IMR-90 (cell line): ENCODE results near the gene RUNX2. TPM values are rescaled to one million over a fixed set of nuclear protein-coding genes. Genes with fewer than 3 reads are reported as not detected.

ENCODE experiments used
- ATAC-seq: fragments of 200-7000 bp; cut with Tn5 transposase; 2 replicates; pipeline ENCODE4 v1.9.1; 2020; ENCODE audit warnings: low read depth, mild to moderate bottlenecking, moderate library complexity
- BruUV-seq: library from RNA; stranded (reverse); fragments of 400-500 nt; replicated peaks from 2 replicates; lab custom pipeline; 2021; lab: Mats Ljungman, UMichigan
- CTCF ChIA-PET: fragments of 300-600 bp; formaldehyde crosslinking; extraction: SDS; loops from one replicate; lab custom pipeline; 2021; ENCODE audit warnings: antibody characterized with exemption; lab: Yijun Ruan, JAX
- POLR2A ChIA-PET: fragments of 300-600 bp; sonication (Branson Sonifier 250); formaldehyde crosslinking; loops from one replicate; lab custom pipeline; 2022; ENCODE audit warnings: antibody characterized with exemption; ENCODE audit not compliant: unreplicated experiment; lab: Charles Lee
- DNase-seq: peaks from one replicate; pipeline ENCODE4 v3.0.0; 2013
- H2AFZ ChIP-seq: replicated peaks from 2 replicates; pipeline ENCODE3; 2013; ENCODE audit warnings: low read length, mild to moderate bottlenecking; ENCODE audit not compliant: poor library complexity
- H2AK5ac ChIP-seq: 2 replicates; pipeline ENCODE4 v1.6.1; 2013; ENCODE audit warnings: low read depth, low read length, inconsistent platforms
- H2AK9ac ChIP-seq: replicated peaks from 2 replicates; pipeline ENCODE3; 2013; ENCODE audit warnings: mild to moderate bottlenecking, low read depth, low read length, moderate library complexity; ENCODE audit not compliant: poor library complexity
- H2BK120ac ChIP-seq: 2 replicates; pipeline ENCODE4 v1.6.1; 2013; ENCODE audit warnings: low read depth, low read length, inconsistent platforms
- H2BK15ac ChIP-seq: 3 replicates; pipeline ENCODE4 v1.6.1; 2013; ENCODE audit warnings: low read depth, low read length, inconsistent platforms
- H2BK20ac ChIP-seq: 2 replicates; pipeline ENCODE4 v1.6.1; 2013; ENCODE audit warnings: low read depth, mild to moderate bottlenecking, inconsistent platforms, low read length, moderate library complexity
- H2BK5ac ChIP-seq: 2 replicates; pipeline ENCODE4 v1.6.1; 2013; ENCODE audit warnings: mild to moderate bottlenecking, low read depth, low read length, inconsistent platforms; ENCODE audit not compliant: poor library complexity, severe bottlenecking
- H3K14ac ChIP-seq: replicated peaks from 2 replicates; pipeline ENCODE4 v1.6.1; 2013; ENCODE audit warnings: low read depth, low read length, inconsistent platforms
- H3K18ac ChIP-seq: 2 replicates; pipeline ENCODE4 v1.6.1; 2013; ENCODE audit warnings: low read depth, low read length, control low read depth
- H3K23ac ChIP-seq: 2 replicates; pipeline ENCODE4 v1.6.1; 2013; ENCODE audit warnings: low read depth, low read length, inconsistent platforms
- H3K27ac ChIP-seq: 2 replicates; pipeline ENCODE4 v1.5.1; 2013; ENCODE audit warnings: mild to moderate bottlenecking, control low read depth, low read length; ENCODE audit not compliant: insufficient read depth
- H3K27me3 ChIP-seq: 2 replicates; pipeline ENCODE4 v1.6.1; 2013; ENCODE audit warnings: low read length; ENCODE audit not compliant: control insufficient read depth, insufficient read depth
- H3K36me3 ChIP-seq: 2 replicates; pipeline ENCODE4 v1.6.1; 2013; ENCODE audit warnings: low read length, mixed read lengths; ENCODE audit not compliant: control insufficient read depth, insufficient read depth
- H3K4ac ChIP-seq: 2 replicates; pipeline ENCODE4 v1.6.1; 2013; ENCODE audit warnings: low read depth, low read length, inconsistent platforms
- H3K4me1 ChIP-seq: 2 replicates; pipeline ENCODE4 v1.6.1; 2013; ENCODE audit warnings: low read length, mixed read lengths; ENCODE audit not compliant: control insufficient read depth, insufficient read depth
- H3K4me2 ChIP-seq: 2 replicates; pipeline ENCODE4 v1.6.1; 2013; ENCODE audit warnings: low read depth, mild to moderate bottlenecking, control low read depth, low read length, moderate library complexity
- H3K4me3 ChIP-seq: 2 replicates; pipeline ENCODE4 v1.5.1; 2013; ENCODE audit warnings: low read depth, mild to moderate bottlenecking, control low read depth, low read length, moderate library complexity; ENCODE audit not compliant: insufficient read depth
- H3K56ac ChIP-seq: 2 replicates; pipeline ENCODE4 v1.6.1; 2013; ENCODE audit warnings: low read length, inconsistent platforms; ENCODE audit not compliant: insufficient read depth; ENCODE audit errors: extremely low read depth
- H3K79me1 ChIP-seq, 2 experiments: 2 replicates each; pipeline ENCODE4 v1.6.1; 2013; ENCODE audit warnings: low read length in 2 of 2, inconsistent platforms in 1 of 2, low read depth in 1 of 2
- H3K9ac ChIP-seq: 2 replicates; pipeline ENCODE4 v1.6.1; 2013; ENCODE audit warnings: low read depth, low read length, control low read depth
- H3K9me1 ChIP-seq: 2 replicates; pipeline ENCODE4 v1.6.1; 2013; ENCODE audit warnings: low read length, inconsistent platforms; ENCODE audit not compliant: insufficient read depth
- H3K9me3 ChIP-seq: 2 replicates; pipeline ENCODE4 v1.6.1; 2013; ENCODE audit warnings: low read length; ENCODE audit not compliant: control insufficient read depth, insufficient read depth
- H4K20me1 ChIP-seq: 2 replicates; pipeline ENCODE4 v1.6.1; 2013; ENCODE audit warnings: low read length, inconsistent platforms; ENCODE audit not compliant: insufficient read depth
- H4K5ac ChIP-seq: 2 replicates; pipeline ENCODE4 v1.6.1; 2013; ENCODE audit warnings: mild to moderate bottlenecking, low read depth, low read length, control low read depth
- H4K8ac ChIP-seq, 2 experiments: 2 replicates each; pipeline ENCODE4 v1.6.1; 2013; ENCODE audit warnings: low read depth in 2 of 2, low read length in 2 of 2, control low read depth in 1 of 2, inconsistent platforms in 1 of 2
- H4K91ac ChIP-seq: 2 replicates; pipeline ENCODE4 v1.6.1; 2013; ENCODE audit warnings: low read depth, low read length, inconsistent platforms; ENCODE audit not compliant: insufficient read depth
- BHLHE40 ChIP-seq: fragments of 150-350 bp; IDR thresholded peaks from 2 replicates; pipeline ENCODE4 v1.6.1; 2016; ENCODE audit warnings: mild to moderate bottlenecking, low read depth, low read length
- CEBPB ChIP-seq: IDR thresholded peaks from 2 replicates; pipeline ENCODE4 v1.6.1; 2012; ENCODE audit warnings: low read depth, low read length, improper control_type of control experiment
- CHD1 ChIP-seq: IDR thresholded peaks from 2 replicates; pipeline ENCODE4 v1.6.1; 2012; ENCODE audit warnings: low read depth, low read length, improper control_type of control experiment
- MAFK ChIP-seq: IDR thresholded peaks from 2 replicates; pipeline ENCODE4 v1.6.1; 2012; ENCODE audit warnings: low read depth, low read length, improper control_type of control experiment
- MXI1 ChIP-seq: IDR thresholded peaks from 2 replicates; pipeline ENCODE4 v1.6.1; 2012; ENCODE audit warnings: low read depth, mild to moderate bottlenecking, low read length, moderate library complexity, borderline replicate concordance
- RAD21 ChIP-seq: IDR thresholded peaks from 2 replicates; pipeline ENCODE4 v1.6.1; 2012; ENCODE audit warnings: low read length, improper control_type of control experiment
- RCOR1 ChIP-seq: IDR thresholded peaks from 2 replicates; pipeline ENCODE4 v1.6.1; 2012; ENCODE audit warnings: mild to moderate bottlenecking, low read length, improper control_type of control experiment; ENCODE audit not compliant: insufficient replicate concordance
- SMC3 ChIP-seq: fragments of 150-350 bp; IDR thresholded peaks from 2 replicates; pipeline ENCODE4 v1.6.1; 2016; ENCODE audit warnings: low read depth, mild to moderate bottlenecking, antibody characterized with exemption, low read length, moderate library complexity
- WGBS, 2 experiments: methylation state at CpG; one replicate each; pipeline versions ENCODE4 v1.1.5 to v1.1.7; 2013; ENCODE audit warnings: missing lambda C conversion rate in 2 of 2; ENCODE audit not compliant: insufficient read length in 1 of 2; ENCODE audit errors: extremely low coverage in 2 of 2; 5-methylcytosine and 5-hydroxymethylcytosine counted together
- dilution Hi-C: fragments of 300-500 bp; cut with HindIII; formaldehyde crosslinking; loops from one replicate; pipeline ENCODE4 v1.14.3; 2018; ENCODE audit warnings: low sequenced_read_pairs; ENCODE audit not compliant: unreplicated experiment
- in situ Hi-C: fragments of 300-500 bp; cut with MboI; formaldehyde crosslinking; loops from 3 replicates; pipeline ENCODE4 v1.14.3; 2019; ENCODE audit warnings: low sequenced_read_pairs, inconsistent platforms, mixed read lengths
- intact Hi-C: fragments of 100-400 bp; cut with micrococcal nuclease; formaldehyde crosslinking; loops from 2 replicates; pipeline ENCODE4 v1.10.0; 2022
- polyA plus RNA-seq, 3 experiments: library from polyadenylated mRNA; depleted of rRNA; stranded (reverse); fragments of >200 nt; gene quantifications; 2 replicates each; pipeline ENCODE4 v1.2.3, GENCODE V29; 2012; ENCODE audit warnings: low replicate concordance in 1 of 3
- total RNA-seq: library from RNA; depleted of rRNA; stranded (reverse); fragments of >200 nt; gene quantifications from 2 replicates; pipeline ENCODE4 v1.2.3, GENCODE V29; 2012
- TF ChIP-seq, protein P1 (sequence below): fragments of 150-350 bp; IDR thresholded peaks from 2 replicates; pipeline ENCODE4 v1.6.1; 2017; ENCODE audit warnings: mild to moderate bottlenecking, antibody characterized with exemption, low read length, low read depth
- TF ChIP-seq, protein P2 (sequence below): conservative IDR thresholded peaks from 2 replicates; pipeline ENCODE4 v1.5.1; 2012; ENCODE audit warnings: mild to moderate bottlenecking, low read depth, low read length, improper control_type of control experiment

RUNX2 gene
- total and polyA plus RNA-seq, 2 of the 4 experiments (the other 2 are of a cell fraction), result 2.3 to 4.7 TPM

DNA sequence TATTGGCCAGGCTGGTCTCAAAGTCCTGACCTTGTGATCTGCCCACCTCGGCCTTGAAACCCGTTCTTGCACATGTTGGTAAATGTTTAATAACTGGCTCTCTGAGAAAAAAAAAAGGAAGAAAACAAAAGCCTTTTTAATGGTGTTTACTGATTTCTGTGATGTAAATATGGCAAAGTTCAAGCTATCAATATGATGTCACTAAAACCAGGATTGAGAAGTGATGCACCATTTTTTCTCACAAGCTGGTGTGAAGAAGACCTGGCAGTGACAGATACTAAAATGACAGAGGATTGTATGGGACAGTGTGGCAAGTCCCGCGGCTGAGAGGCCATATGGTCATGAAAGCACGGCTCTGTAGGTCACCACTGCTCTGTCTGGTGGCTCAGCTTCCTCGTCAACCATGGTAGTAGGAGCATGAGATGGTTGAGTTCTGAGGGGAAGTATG, 245.9 kb downstream of the RUNX2 start:
- Histone ChIP-seq H3K4me2 (no peak overlapping the region), H2AFZ (no peak overlapping the region), H4K91ac (no peak overlapping the region), H3K23ac (no peak overlapping the region), H3K27me3 (no peaks in the 10 kb centered on the region), H3K56ac (no peak overlapping the region), H2AK9ac (no peak overlapping the region), H3K14ac (no peak overlapping the region), H3K4ac (no peak overlapping the region), H3K9me3 (no peaks in the 10 kb centered on the region), H3K9ac (no peak overlapping the region), H2BK5ac (no peak overlapping the region), H3K18ac (no peak overlapping the region), H3K4me1 (peaks cover 5% of the 10 kb centered on the region), H4K20me1 (no peaks in the 10 kb centered on the region), H2BK20ac (no peak overlapping the region), H3K79me1 (no peaks in the 10 kb centered on the region), H2BK120ac (no peak overlapping the region), H3K27ac (no peak overlapping the region), H4K5ac (no peak overlapping the region), H2BK15ac (no peak overlapping the region), H3K4me3 (no peak overlapping the region), H3K9me1 (peaks cover 8% of the 10 kb centered on the region), H2AK5ac (no peak overlapping the region), H3K36me3 (no peaks in the 10 kb centered on the region), H4K8ac (no peak overlapping the region)
- no TSS peak for BruUV-seq
- ATAC-seq (no peak), DNase-seq (no peak)
- in situ Hi-C loops (no loop called here), intact Hi-C loops (no loop called here), dilution Hi-C loops (no loop called here)
- ChIA-PET CTCF (interaction anchor here (0.6 kb wide), 1 partner anchor 1983 kb away, joined by 5 read pairs; no protein-coding TSS in a partner anchor), POLR2A (no interaction called here)
- WGBS, 2 experiments, result no CpG with 5 or more reads among the region's 6 CpGs
- TF ChIP-seq, protein P1, sequence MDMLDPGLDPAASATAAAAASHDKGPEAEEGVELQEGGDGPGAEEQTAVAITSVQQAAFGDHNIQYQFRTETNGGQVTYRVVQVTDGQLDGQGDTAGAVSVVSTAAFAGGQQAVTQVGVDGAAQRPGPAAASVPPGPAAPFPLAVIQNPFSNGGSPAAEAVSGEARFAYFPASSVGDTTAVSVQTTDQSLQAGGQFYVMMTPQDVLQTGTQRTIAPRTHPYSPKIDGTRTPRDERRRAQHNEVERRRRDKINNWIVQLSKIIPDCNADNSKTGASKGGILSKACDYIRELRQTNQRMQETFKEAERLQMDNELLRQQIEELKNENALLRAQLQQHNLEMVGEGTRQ, result no peak
- TF ChIP-seq MAFK, result no peak
- no peak for TF ChIP-seq SMC3
- TF ChIP-seq CEBPB, result no peak
- TF ChIP-seq, protein P2, sequence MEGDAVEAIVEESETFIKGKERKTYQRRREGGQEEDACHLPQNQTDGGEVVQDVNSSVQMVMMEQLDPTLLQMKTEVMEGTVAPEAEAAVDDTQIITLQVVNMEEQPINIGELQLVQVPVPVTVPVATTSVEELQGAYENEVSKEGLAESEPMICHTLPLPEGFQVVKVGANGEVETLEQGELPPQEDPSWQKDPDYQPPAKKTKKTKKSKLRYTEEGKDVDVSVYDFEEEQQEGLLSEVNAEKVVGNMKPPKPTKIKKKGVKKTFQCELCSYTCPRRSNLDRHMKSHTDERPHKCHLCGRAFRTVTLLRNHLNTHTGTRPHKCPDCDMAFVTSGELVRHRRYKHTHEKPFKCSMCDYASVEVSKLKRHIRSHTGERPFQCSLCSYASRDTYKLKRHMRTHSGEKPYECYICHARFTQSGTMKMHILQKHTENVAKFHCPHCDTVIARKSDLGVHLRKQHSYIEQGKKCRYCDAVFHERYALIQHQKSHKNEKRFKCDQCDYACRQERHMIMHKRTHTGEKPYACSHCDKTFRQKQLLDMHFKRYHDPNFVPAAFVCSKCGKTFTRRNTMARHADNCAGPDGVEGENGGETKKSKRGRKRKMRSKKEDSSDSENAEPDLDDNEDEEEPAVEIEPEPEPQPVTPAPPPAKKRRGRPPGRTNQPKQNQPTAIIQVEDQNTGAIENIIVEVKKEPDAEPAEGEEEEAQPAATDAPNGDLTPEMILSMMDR, result no peak
- no peak for TF ChIP-seq RAD21
- no peak for TF ChIP-seq RCOR1
- TF ChIP-seq BHLHE40, result no peak
- no peak for TF ChIP-seq MXI1
- no peak for TF ChIP-seq CHD1
